OCI-LY1 (cell line): Measurements from ENCODE around the gene TBC1D8.

Source experiments
- H2AFZ ChIP-seq: fragments of 200-600 bp; sonication (generic), shearing (Covaris generic); 2 replicates; pipeline ENCODE4 v1.6.0; 2014; ENCODE audit warnings: antibody characterized with exemption, mild to moderate bottlenecking, low read length
- H3F3A ChIP-seq: fragments of 200-600 bp; sonication (generic), shearing (Covaris generic); 2 replicates; pipeline ENCODE4 v1.6.0; 2014; ENCODE audit warnings: mild to moderate bottlenecking, antibody characterized with exemption, low read length, moderate library complexity; ENCODE audit not compliant: insufficient read depth
- H3K27ac ChIP-seq: fragments of 200-600 bp; sonication (generic); 2 replicates; pipeline ENCODE4 v1.5.1; 2014; ENCODE audit warnings: low read length, mixed run types, mild to moderate bottlenecking, low read depth; ENCODE audit not compliant: poor library complexity, severe bottlenecking
- H3K27me3 ChIP-seq: fragments of 200-600 bp; sonication (generic); 2 replicates; pipeline ENCODE4 v1.6.0; 2014; ENCODE audit warnings: antibody characterized with exemption, mild to moderate bottlenecking, low read length, moderate library complexity; ENCODE audit not compliant: insufficient read depth
- H3K36me3 ChIP-seq: fragments of 200-600 bp; sonication (generic); 2 replicates; pipeline ENCODE4 v1.6.1; 2014; ENCODE audit warnings: mild to moderate bottlenecking, antibody characterized with exemption, low read length, moderate library complexity, mixed read lengths; ENCODE audit not compliant: insufficient read depth
- H3K4me1 ChIP-seq: fragments of 200-600 bp; sonication (generic); 2 replicates; pipeline ENCODE4 v1.5.1; 2014; ENCODE audit warnings: mild to moderate bottlenecking, low read length, moderate library complexity; ENCODE audit not compliant: insufficient read depth, severe bottlenecking
- H3K4me2 ChIP-seq: fragments of 200-600 bp; sonication (generic), shearing (Covaris generic); 2 replicates; pipeline ENCODE4 v1.6.1; 2014; ENCODE audit warnings: low read length
- H3K4me3 ChIP-seq: fragments of 200-600 bp; sonication (generic); 2 replicates; pipeline ENCODE4 v1.5.1; 2014; ENCODE audit warnings: low read length, low read depth, mild to moderate bottlenecking, mixed read lengths; ENCODE audit not compliant: poor library complexity, severe bottlenecking
- H3K79me2 ChIP-seq: fragments of 200-600 bp; shearing (Covaris generic); 2 replicates; pipeline ENCODE4 v1.6.1; 2016; ENCODE audit warnings: mixed run types, low read length, mixed read lengths; ENCODE audit not compliant: insufficient read depth
- H3K9ac ChIP-seq: fragments of 200-600 bp; sonication (generic), shearing (Covaris generic); 2 replicates; pipeline ENCODE4 v1.6.1; 2014; ENCODE audit warnings: mild to moderate bottlenecking, low read length, mixed read lengths
- H3K9me2 ChIP-seq: fragments of 200-600 bp; sonication (generic), shearing (Covaris generic); 2 replicates; pipeline ENCODE4 v1.6.1; 2014; ENCODE audit warnings: low read depth, mild to moderate bottlenecking, low read length, mixed read lengths
- H3K9me3 ChIP-seq: fragments of 200-600 bp; shearing (Covaris generic); 2 replicates; pipeline ENCODE4 v1.6.1; 2014; ENCODE audit warnings: low read length, mixed read lengths
- H4K20me1 ChIP-seq: fragments of 200-600 bp; sonication (generic), shearing (Covaris generic); 2 replicates; pipeline ENCODE4 v1.6.0; 2016; ENCODE audit warnings: mild to moderate bottlenecking, low read length; ENCODE audit not compliant: insufficient read depth
- CTCF ChIP-seq: fragments of 200-600 bp; sonication (generic), shearing (Covaris generic); IDR thresholded peaks from 2 replicates; pipeline ENCODE4 v1.5.1; 2017; ENCODE audit warnings: mild to moderate bottlenecking, antibody characterized with exemption, low read length, moderate library complexity, mixed read lengths
- EZH2 ChIP-seq: fragments of 200-600 bp; sonication (generic), shearing (Covaris generic); IDR thresholded peaks from 2 replicates; pipeline ENCODE4 v1.8.0; 2017; ENCODE audit warnings: borderline replicate concordance, mixed run types, mild to moderate bottlenecking, antibody characterized with exemption, low read length, moderate library complexity, mixed read lengths

TBC1D8 gene

GRCh38 chr2:100967716-100968115, 183.5 kb downstream of the TBC1D8 start:
- TF ChIP-seq EZH2 (no peak), CTCF (no peak)
- Histone ChIP-seq H3K27me3 (no peaks in the 10 kb centered on the region), H3K4me3 (no peak overlapping the region), H4K20me1 (no peaks in the 10 kb centered on the region), H3K9ac (no peak overlapping the region), H2AFZ (no peak overlapping the region), H3K27ac (no peak overlapping the region), H3K36me3 (no peaks in the 10 kb centered on the region; the same call in 1 of the 2 replicates), H3K4me2 (no peak overlapping the region), H3K9me2 (no peaks in the 10 kb centered on the region), H3K9me3 (no peaks in the 10 kb centered on the region), H3K4me1 (no peaks in the 10 kb centered on the region), H3K79me2 (no peaks in the 10 kb centered on the region), H3F3A (no peaks in the 10 kb centered on the region)

GRCh38 chr2:100965596-100965995, 185.6 kb downstream of the TBC1D8 start:
- no peaks in the 10 kb centered on the region for H3K9me3 ChIP-seq
- TF ChIP-seq CTCF (no peak), EZH2 (no peak)

GRCh38 chr2:100964681-100965169, 186.5 kb downstream of the TBC1D8 start:
- Histone ChIP-seq H3K27me3 (no peaks in the 10 kb centered on the region), H4K20me1 (no peaks in the 10 kb centered on the region)

More at GRCh38 chr2:100965596-100965995, 185.6 kb downstream of the TBC1D8 start:
- no peaks in the 10 kb centered on the region; the same call in 1 of the 2 replicates for H3K36me3 ChIP-seq
- H3K9me2 ChIP-seq = no peaks in the 10 kb centered on the region
- H3K4me1 ChIP-seq = no peaks in the 10 kb centered on the region
- H3F3A ChIP-seq = no peaks in the 10 kb centered on the region
- H2AFZ ChIP-seq = no peak overlapping the region
- no peaks in the 10 kb centered on the region for H3K27me3 ChIP-seq
- H3K27ac ChIP-seq = no peak overlapping the region
- no peak overlapping the region for H3K4me3 ChIP-seq
- no peaks in the 10 kb centered on the region for H3K79me2 ChIP-seq
- no peak overlapping the region for H3K9ac ChIP-seq
- H4K20me1 ChIP-seq = no peaks in the 10 kb centered on the region
- no peak overlapping the region for H3K4me2 ChIP-seq

More at GRCh38 chr2:100964681-100965169, 186.5 kb downstream of the TBC1D8 start:
- H3K36me3 ChIP-seq = no peaks in the 10 kb centered on the region
- H3K9me2 ChIP-seq = no peaks in the 10 kb centered on the region
- no peak overlapping the region for H3K4me3 ChIP-seq
- TF ChIP-seq EZH2 (no peak), CTCF (no peak)
- H3K27ac ChIP-seq = no peak overlapping the region
- no peak overlapping the region for H3K9ac ChIP-seq
- H3F3A ChIP-seq = no peaks in the 10 kb centered on the region
- H3K79me2 ChIP-seq = no peaks in the 10 kb centered on the region
- H3K4me1 ChIP-seq = no peaks in the 10 kb centered on the region
- no peak overlapping the region for H3K4me2 ChIP-seq
- no peak overlapping the region for H2AFZ ChIP-seq
- no peaks in the 10 kb centered on the region for H3K9me3 ChIP-seq
